ENCODE data around the gene CALCR.

DNA sequence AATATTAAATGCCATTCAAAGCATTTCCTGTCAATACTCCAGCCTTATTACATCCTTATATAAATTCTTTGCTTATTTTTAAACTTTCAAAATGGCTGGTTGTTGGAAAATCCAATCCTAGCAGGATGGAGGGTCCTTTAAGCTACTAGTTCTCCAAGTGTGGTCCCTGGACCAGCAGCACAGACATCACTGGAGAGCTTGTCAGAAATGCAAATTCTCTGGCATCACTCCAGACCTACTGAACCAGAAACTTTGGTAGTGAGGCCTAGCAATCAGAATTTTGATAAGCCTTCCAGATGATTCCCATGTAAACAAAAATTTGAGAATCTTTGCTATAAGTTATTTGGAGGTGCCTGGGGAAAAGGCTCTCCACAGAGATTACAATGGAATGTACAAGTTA lies 43.8 kb downstream of the CALCR start:
- TF ChIP-seq POLR2AphosphoS5 (IDR thresholded peaks at IDR 0.05; ENCODE audit: low read depth, low read length) (no peak), CTCF (IDR thresholded peaks at IDR 0.05 in 2 of 3, conservative IDR thresholded peaks at IDR 0.05 in 1 of 3; ENCODE audit: borderline replicate concordance in 1 of 3, insufficient read depth in 1 of 3, low read depth in 2 of 3, low read length in 2 of 3) (no peak), ZNF274 (IDR thresholded peaks at IDR 0.05; ENCODE audit: low read depth, low read length) (no peak), POLR2A (IDR thresholded peaks at IDR 0.05; ENCODE audit: borderline replicate concordance, extremely low read depth, insufficient read depth, insufficient read length) (no peak), ZFX (IDR thresholded peaks at IDR 0.05) (no peak), ZBTB33 (IDR thresholded peaks at IDR 0.05; ENCODE audit: extremely low read depth, insufficient replicate concordance, low read length) (no peak)
